GM19452 (cell line): ENCODE measurements around the gene CITED2.
"Not testable (repeated sequence)": the region's sequence is repeated elsewhere in the genome, so short reads cannot be mapped to it uniquely, and the experiment has no call there.

Source experiments
- ATAC-seq: cut with Tn5 transposase; IDR thresholded peaks from one replicate; pipeline ENCODE4 v1.9.1; 2021; ENCODE audit not compliant: unreplicated experiment

The CITED2 gene

GRCh38 chr6:139374357-139375225 is at the start of gene CITED2:
Gene CITED2, minus strand, starts transcription at chr6:139374648. Its CDS starts 704 bp downstream, at chr6:139373944.
- ATAC-seq = peak; percentile 70

GRCh38 chr6:139423037-139423703 is 48.7 kb upstream of the CITED2 start:
- no peak for ATAC-seq

- no peak for ATAC-seq
Observed at GRCh38 chr6:139422105-139423036, 47.9 kb upstream of the CITED2 start.

- no peak for ATAC-seq
Observed at GRCh38 chr6:139418481-139419132, 44.2 kb upstream of the CITED2 start.

GRCh38 chr6:139416146-139416545 is 41.7 kb upstream of the CITED2 start:
- no peak for ATAC-seq

- ATAC-seq = no peak
Observed at GRCh38 chr6:139415365-139415764, 40.9 kb upstream of the CITED2 start.

- ATAC-seq = not testable (repeated sequence)
Observed at GRCh38 chr6:139412103-139412502, 37.7 kb upstream of the CITED2 start.

- no peak for ATAC-seq
Observed at GRCh38 chr6:139409026-139409425, 34.6 kb upstream of the CITED2 start.

- ATAC-seq = no peak
Observed at GRCh38 chr6:139407718-139408222, 33.3 kb upstream of the CITED2 start.

- no peak for ATAC-seq
Observed at GRCh38 chr6:139406577-139407343, 32.3 kb upstream of the CITED2 start.

GRCh38 chr6:139402876-139403386 is 28.5 kb upstream of the CITED2 start:
- no peak for ATAC-seq

- no peak for ATAC-seq
Observed at GRCh38 chr6:139398658-139399057, 24.2 kb upstream of the CITED2 start.

- no peak for ATAC-seq
Observed at GRCh38 chr6:139395891-139396301, 21.4 kb upstream of the CITED2 start.

- ATAC-seq = no peak
Observed at GRCh38 chr6:139395371-139395770, 20.9 kb upstream of the CITED2 start.

- ATAC-seq = no peak
Observed at GRCh38 chr6:139394027-139394649, 19.7 kb upstream of the CITED2 start.

- peak; percentile 94 for ATAC-seq
Observed at GRCh38 chr6:139392794-139393193, 18.3 kb upstream of the CITED2 start.

GRCh38 chr6:139391709-139392108 is 17.3 kb upstream of the CITED2 start:
- ATAC-seq = no peak

- ATAC-seq = no peak
Observed at GRCh38 chr6:139390447-139390846, 16.0 kb upstream of the CITED2 start.

GRCh38 chr6:139388384-139388783 is 13.9 kb upstream of the CITED2 start:
- no peak for ATAC-seq
